ENCODE data around the gene ISLR.

ISLR gene

GRCh38 chr15:74209997-74210671, 36.6 kb downstream of the ISLR start:
- TF ChIP-seq CTCF (IDR thresholded peaks at IDR 0.05) = no peak

- no peak for TF ChIP-seq CTCF (IDR thresholded peaks at IDR 0.05)
Measured at GRCh38 chr15:74210729-74211128, 37.2 kb downstream of the ISLR start.

GRCh38 chr15:74211656-74212055, 38.1 kb downstream of the ISLR start:
- no peak for TF ChIP-seq CTCF (IDR thresholded peaks at IDR 0.05)

- TF ChIP-seq CTCF (IDR thresholded peaks at IDR 0.05) = no peak
Measured at GRCh38 chr15:74212494-74212893, 39.0 kb downstream of the ISLR start.

GRCh38 chr15:74213858-74214284, 40.4 kb downstream of the ISLR start:
- TF ChIP-seq CTCF (IDR thresholded peaks at IDR 0.05) = no peak

GRCh38 chr15:74214324-74215021, 41.0 kb downstream of the ISLR start:
- TF ChIP-seq CTCF (IDR thresholded peaks at IDR 0.05) = no peak

GRCh38 chr15:74215958-74216357, 42.4 kb downstream of the ISLR start:
- no peak for TF ChIP-seq CTCF (IDR thresholded peaks at IDR 0.05)

All from LNCAP (cell line).